NB4 (cell line): ENCODE measurements around the gene SLAMF6.

Source experiments
- DNase-seq: peaks from one replicate; pipeline ENCODE4 v3.0.0; 2010; ENCODE audit warnings: low read depth
- H3K4me3 ChIP-seq: one replicate; pipeline ENCODE4 v1.5.1; 2011; ENCODE audit warnings: mild to moderate bottlenecking, low read depth, low read length, moderate library complexity
- CTCF ChIP-seq: IDR thresholded peaks from one replicate; pipeline ENCODE4 v1.5.1; 2012; ENCODE audit warnings: low read depth, low read length
- MAX ChIP-seq: IDR thresholded peaks from 2 replicates; pipeline ENCODE4 v1.6.1; 2011; ENCODE audit warnings: low read depth, low read length
- MYC ChIP-seq: IDR thresholded peaks from 2 replicates; pipeline ENCODE4 v1.6.1; 2011; ENCODE audit warnings: low read depth, low read length
- POLR2A ChIP-seq: IDR thresholded peaks from 2 replicates; pipeline ENCODE4 v1.6.1; 2011; ENCODE audit warnings: mild to moderate bottlenecking; ENCODE audit not compliant: insufficient read length; ENCODE audit errors: extremely low read depth

Gene SLAMF6

GRCh38 chr1:160472112-160472511 lies 50.9 kb downstream of the SLAMF6 start:
- H3K4me3 ChIP-seq = no peak overlapping the region
- TF ChIP-seq POLR2A = no peak
- no peak for TF ChIP-seq MYC
- TF ChIP-seq CTCF = no peak
- no peak for TF ChIP-seq MAX
- no peak for DNase-seq

GRCh38 chr1:160471253-160471652 lies 51.8 kb downstream of the SLAMF6 start:
- no peak overlapping the region for H3K4me3 ChIP-seq
- TF ChIP-seq MAX (no peak), MYC (no peak), CTCF (no peak), POLR2A (no peak)
- no peak for DNase-seq

- no peak for DNase-seq
- TF ChIP-seq POLR2A (no peak), MAX (no peak), CTCF (no peak), MYC (no peak)
- H3K4me3 ChIP-seq = no peak overlapping the region
Measured at GRCh38 chr1:160467576-160467975, 55.5 kb downstream of the SLAMF6 start.

- TF ChIP-seq MYC (no peak), CTCF (no peak)
- DNase-seq = peak; percentile 12
- no peak overlapping the region for H3K4me3 ChIP-seq
Measured at GRCh38 chr1:160466961-160467360, 56.1 kb downstream of the SLAMF6 start.

- TF ChIP-seq MAX = no peak
- TF ChIP-seq CTCF = no peak
- no peak for TF ChIP-seq MYC
- TF ChIP-seq POLR2A = no peak
- DNase-seq = no peak
- H3K4me3 ChIP-seq = no peak overlapping the region
Measured at GRCh38 chr1:160465123-160465522, 57.9 kb downstream of the SLAMF6 start.

GRCh38 chr1:160460683-160461287 lies 62.3 kb downstream of the SLAMF6 start:
- peak; percentile 50 for DNase-seq
- TF ChIP-seq MYC = no peak
- TF ChIP-seq CTCF = no peak
- no peak for TF ChIP-seq POLR2A
- no peak for TF ChIP-seq MAX
- no peak overlapping the region for H3K4me3 ChIP-seq
